KMS-11 (cell line): ENCODE measurements around the gene FOXP1.

Source experiments
- H2AFZ ChIP-seq: fragments of 200-600 bp; sonication (generic); 2 replicates; pipeline ENCODE4 v1.6.1; 2016; ENCODE audit warnings: antibody characterized with exemption, mixed run types, low read depth
- H3K27ac ChIP-seq: fragments of 200-600 bp; sonication (generic); 2 replicates; pipeline ENCODE4 v1.6.1; 2016; ENCODE audit warnings: mild to moderate bottlenecking, mixed run types
- H3K27me3 ChIP-seq: fragments of 200-600 bp; sonication (generic); 2 replicates; pipeline ENCODE4 v1.6.1; 2017; ENCODE audit warnings: mild to moderate bottlenecking, low read depth, mixed run types, moderate library complexity; ENCODE audit not compliant: insufficient read depth
- H3K36me3 ChIP-seq: fragments of 200-600 bp; sonication (generic); 2 replicates; pipeline ENCODE4 v1.6.1; 2017; ENCODE audit warnings: mild to moderate bottlenecking, mixed run types; ENCODE audit not compliant: insufficient read depth
- H3K4me1 ChIP-seq: fragments of 200-600 bp; sonication (generic); 2 replicates; pipeline ENCODE4 v1.6.1; 2016; ENCODE audit warnings: mild to moderate bottlenecking, low read depth, mixed run types; ENCODE audit not compliant: poor library complexity, severe bottlenecking
- H3K4me2 ChIP-seq: fragments of 200-600 bp; sonication (generic); 2 replicates; pipeline ENCODE4 v1.7.0; 2016; ENCODE audit warnings: mild to moderate bottlenecking, mixed run types
- H3K4me3 ChIP-seq: fragments of 200-600 bp; sonication (generic); IDR thresholded peaks from 2 replicates; pipeline ENCODE4 v1.6.1; 2017; ENCODE audit warnings: low read depth, low read length, mixed read lengths; ENCODE audit not compliant: insufficient read depth
- H3K79me2 ChIP-seq: fragments of 200-600 bp; sonication (generic); 2 replicates; pipeline ENCODE4 v1.6.1; 2016; ENCODE audit warnings: low read depth, mixed run types; ENCODE audit not compliant: insufficient read depth
- H3K9ac ChIP-seq: fragments of 200-600 bp; sonication (generic); 2 replicates; pipeline ENCODE4 v1.6.1; 2016; ENCODE audit warnings: mild to moderate bottlenecking, mixed run types
- H4K20me1 ChIP-seq: fragments of 200-600 bp; sonication (generic); 2 replicates; pipeline ENCODE4 v1.6.1; 2016; ENCODE audit warnings: mild to moderate bottlenecking, mixed run types; ENCODE audit not compliant: insufficient read depth
- CTCF ChIP-seq: fragments of 200-600 bp; sonication (generic); conservative IDR thresholded peaks from 2 replicates; pipeline ENCODE4 v1.6.1; 2017; ENCODE audit warnings: low read depth, mild to moderate bottlenecking, antibody characterized with exemption, low read length, moderate library complexity, mixed read lengths

The FOXP1 gene

GRCh38 chr3:71416876-71417275, 166.7 kb downstream of the FOXP1 start:
- Histone ChIP-seq H3K27me3 (no peaks in the 10 kb centered on the region), H3K9ac (no peak overlapping the region), H4K20me1 (no peaks in the 10 kb centered on the region), H3K4me1 (peaks cover 63% of the 10 kb centered on the region), H2AFZ (no peak overlapping the region), H3K79me2 (no peaks in the 10 kb centered on the region), H3K27ac (no peak overlapping the region), H3K36me3 (no peaks in the 10 kb centered on the region), H3K4me2 (no peak overlapping the region), H3K4me3 (no peak overlapping the region)
- no peak for TF ChIP-seq CTCF

- no peak for TF ChIP-seq CTCF
- Histone ChIP-seq H3K79me2 (no peaks in the 10 kb centered on the region), H3K4me1 (peaks cover 52% of the 10 kb centered on the region), H2AFZ (no peak overlapping the region), H3K27ac (no peak overlapping the region), H4K20me1 (no peaks in the 10 kb centered on the region), H3K9ac (no peak overlapping the region), H3K4me2 (peak overlapping the region; percentile 27), H3K36me3 (no peaks in the 10 kb centered on the region), H3K4me3 (no peak overlapping the region), H3K27me3 (no peaks in the 10 kb centered on the region)
Measured at GRCh38 chr3:71415681-71416122, 167.8 kb downstream of the FOXP1 start.

GRCh38 chr3:71414189-71414927, 169.2 kb downstream of the FOXP1 start:
- H2AFZ ChIP-seq: no peak overlapping the region
- no peak overlapping the region for H3K4me2 ChIP-seq
- no peak for TF ChIP-seq CTCF
- H3K36me3 ChIP-seq: no peaks in the 10 kb centered on the region
- no peaks in the 10 kb centered on the region for H3K79me2 ChIP-seq
- H3K4me3 ChIP-seq: no peak overlapping the region
- H4K20me1 ChIP-seq: no peaks in the 10 kb centered on the region
- H3K27ac ChIP-seq: no peak overlapping the region
- H3K4me1 ChIP-seq: peaks cover 38% of the 10 kb centered on the region
- no peak overlapping the region for H3K9ac ChIP-seq
- no peaks in the 10 kb centered on the region for H3K27me3 ChIP-seq

- Histone ChIP-seq H2AFZ (no peak overlapping the region), H3K36me3 (no peaks in the 10 kb centered on the region), H4K20me1 (no peaks in the 10 kb centered on the region), H3K79me2 (no peaks in the 10 kb centered on the region), H3K27ac (no peak overlapping the region), H3K27me3 (no peaks in the 10 kb centered on the region), H3K9ac (no peak overlapping the region), H3K4me3 (no peak overlapping the region), H3K4me2 (no peak overlapping the region), H3K4me1 (peaks cover 30% of the 10 kb centered on the region)
- TF ChIP-seq CTCF: no peak
Measured at GRCh38 chr3:71413572-71413971, 170.0 kb downstream of the FOXP1 start.
